Neuron (in vitro differentiated cells): ENCODE data around the gene ZNF175.

Source experiments
- H2AFZ ChIP-seq: one replicate; pipeline ENCODE4 v1.6.1; 2013; ENCODE audit warnings: low read depth, mild to moderate bottlenecking, inconsistent platforms, low read length, moderate library complexity
- H3K27me3 ChIP-seq: one replicate; pipeline ENCODE4 v1.6.1; 2013; ENCODE audit warnings: low read length; ENCODE audit not compliant: insufficient read depth
- H3K36me3 ChIP-seq: one replicate; pipeline ENCODE4 v1.6.1; 2013; ENCODE audit warnings: low read length; ENCODE audit not compliant: insufficient read depth
- H3K4me1 ChIP-seq: one replicate; pipeline ENCODE4 v1.6.1; 2013; ENCODE audit warnings: low read length; ENCODE audit not compliant: insufficient read depth
- H3K4me3 ChIP-seq: 2 replicates; pipeline ENCODE4 v1.5.1; 2013; ENCODE audit warnings: mild to moderate bottlenecking, low read length, moderate library complexity
- H3K9me3 ChIP-seq: one replicate; pipeline ENCODE4 v1.6.1; 2013; ENCODE audit warnings: low read length

Gene ZNF175

DNA sequence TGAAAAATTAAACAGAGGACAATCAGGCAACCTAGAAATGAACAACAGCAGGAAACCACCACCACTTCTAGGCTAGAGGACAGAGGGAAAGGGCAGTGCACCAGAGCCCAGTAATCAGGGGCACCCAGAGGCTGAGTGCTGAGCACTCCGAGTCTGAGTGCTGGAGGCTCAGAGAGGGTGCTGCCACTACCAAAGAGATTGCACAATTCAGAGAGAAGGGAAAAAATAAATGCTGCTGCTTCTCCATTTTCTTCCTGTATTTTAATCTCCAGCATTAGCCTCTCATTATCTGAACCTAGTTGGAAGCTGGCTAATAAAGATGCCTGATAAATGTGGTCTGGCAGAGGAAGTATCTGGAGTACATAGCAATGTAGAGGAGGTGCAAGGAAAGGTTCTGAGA lies 11.8 kb upstream of the ZNF175 start:
- no peaks in the 10 kb centered on the region for H3K36me3 ChIP-seq
- H3K27me3 ChIP-seq, result peaks cover 8% of the 10 kb centered on the region
- no peak overlapping the region for H2AFZ ChIP-seq
- no peaks in the 10 kb centered on the region for H3K9me3 ChIP-seq
- H3K4me3 ChIP-seq, result no peak overlapping the region
- no peaks in the 10 kb centered on the region for H3K4me1 ChIP-seq

DNA sequence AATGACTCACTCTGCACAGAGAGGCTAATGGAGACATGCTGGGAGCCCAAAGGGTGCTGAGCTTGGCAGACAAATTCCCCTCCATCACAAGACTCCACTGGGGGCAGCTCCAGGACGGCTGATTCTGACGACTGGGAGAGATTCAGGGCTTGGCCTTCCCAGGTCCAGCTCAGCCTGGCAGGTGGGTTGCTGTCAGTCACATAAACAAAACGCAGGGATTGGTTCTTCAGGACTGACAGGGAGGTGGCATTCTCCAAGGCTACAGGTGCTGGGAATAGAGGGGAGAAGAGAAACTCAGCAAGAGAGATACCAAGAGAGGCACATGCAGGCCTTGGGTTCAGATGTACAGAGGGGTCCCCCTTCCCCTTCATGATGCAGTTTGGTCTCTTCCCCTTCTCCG lies 10.7 kb upstream of the ZNF175 start:
- Histone ChIP-seq H3K36me3 (no peaks in the 10 kb centered on the region), H3K9me3 (no peaks in the 10 kb centered on the region), H3K4me3 (no peak overlapping the region), H3K4me1 (no peaks in the 10 kb centered on the region), H2AFZ (no peak overlapping the region), H3K27me3 (peaks cover 17% of the 10 kb centered on the region)

DNA sequence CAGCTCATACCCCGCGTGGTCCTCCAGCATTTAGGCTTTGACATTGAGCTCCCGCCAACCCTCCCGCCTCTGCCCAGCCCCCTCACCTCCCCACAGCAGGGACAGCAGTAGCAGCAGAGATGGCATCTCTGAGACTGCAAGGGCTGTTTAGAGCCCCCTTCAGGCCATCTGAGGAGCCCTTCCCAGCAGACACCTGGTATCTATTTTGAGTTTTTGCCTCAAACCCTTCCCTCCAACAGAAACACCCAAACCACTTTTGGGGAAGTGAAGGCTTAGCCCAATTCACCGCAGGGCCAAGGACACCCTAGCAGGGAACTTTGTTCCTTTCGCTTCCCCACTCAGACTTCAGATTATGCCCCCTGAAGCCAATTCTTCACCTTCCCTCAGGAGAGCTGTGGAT lies 6.3 kb upstream of the ZNF175 start:
- H3K4me3 ChIP-seq, result no peak overlapping the region
- H3K9me3 ChIP-seq, result no peaks in the 10 kb centered on the region
- no peak overlapping the region for H2AFZ ChIP-seq
- H3K36me3 ChIP-seq, result no peaks in the 10 kb centered on the region
- H3K27me3 ChIP-seq, result peaks cover 23% of the 10 kb centered on the region
- H3K4me1 ChIP-seq, result no peaks in the 10 kb centered on the region

DNA sequence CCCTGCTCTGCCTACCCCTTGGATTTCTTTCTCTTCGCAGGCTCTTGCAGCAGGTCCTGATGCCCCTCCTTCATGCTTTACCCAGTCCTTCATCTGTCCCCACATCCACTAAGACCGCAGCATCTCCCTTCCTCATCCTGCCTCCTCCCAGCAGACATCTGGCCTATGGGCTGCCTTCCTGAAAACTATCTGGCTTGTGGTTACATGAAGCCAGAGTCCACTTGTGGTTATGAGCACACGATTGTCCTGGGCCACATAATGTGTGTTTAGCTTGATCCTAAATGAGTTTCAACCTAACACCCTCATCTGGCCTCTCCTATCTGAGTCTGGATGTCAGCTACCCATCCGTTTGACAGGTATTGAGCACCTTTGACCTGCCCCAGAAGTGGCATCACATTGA lies 5.5 kb upstream of the ZNF175 start:
- peaks cover 23% of the 10 kb centered on the region for H3K27me3 ChIP-seq
- no peaks in the 10 kb centered on the region for H3K36me3 ChIP-seq
- no peak overlapping the region for H2AFZ ChIP-seq
- no peaks in the 10 kb centered on the region for H3K9me3 ChIP-seq
- no peak overlapping the region for H3K4me3 ChIP-seq
- no peaks in the 10 kb centered on the region for H3K4me1 ChIP-seq

DNA sequence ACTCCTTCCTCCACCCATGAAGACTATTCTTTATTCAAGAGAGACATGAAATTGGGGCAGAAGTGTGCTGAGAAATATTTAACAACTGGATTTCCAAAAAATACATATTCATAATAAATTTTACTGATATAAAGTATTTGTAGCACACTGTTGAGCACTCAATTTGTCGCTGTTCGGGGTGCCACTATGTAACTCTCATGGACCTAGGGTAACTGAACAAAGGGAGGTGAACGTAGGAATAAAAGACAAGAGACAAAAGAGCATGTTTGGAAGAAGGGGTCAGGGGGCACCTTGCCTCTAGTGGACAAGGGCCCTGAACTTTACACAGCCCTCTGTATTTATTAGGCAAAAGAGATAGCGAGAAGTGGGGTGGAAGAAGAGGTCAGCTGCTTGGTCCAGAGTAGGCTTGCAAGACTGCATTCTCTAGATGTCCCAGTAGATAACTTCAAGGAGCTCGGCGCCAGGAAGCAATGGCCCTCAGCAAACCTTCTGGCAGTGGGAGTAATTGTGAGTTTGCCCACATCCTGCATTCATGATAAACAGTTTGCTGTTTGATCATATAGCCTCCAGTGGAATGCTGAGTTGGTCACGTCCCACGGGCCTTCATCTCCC lies 4.5 kb upstream of the ZNF175 start:
- peaks cover 23% of the 10 kb centered on the region for H3K27me3 ChIP-seq

DNA sequence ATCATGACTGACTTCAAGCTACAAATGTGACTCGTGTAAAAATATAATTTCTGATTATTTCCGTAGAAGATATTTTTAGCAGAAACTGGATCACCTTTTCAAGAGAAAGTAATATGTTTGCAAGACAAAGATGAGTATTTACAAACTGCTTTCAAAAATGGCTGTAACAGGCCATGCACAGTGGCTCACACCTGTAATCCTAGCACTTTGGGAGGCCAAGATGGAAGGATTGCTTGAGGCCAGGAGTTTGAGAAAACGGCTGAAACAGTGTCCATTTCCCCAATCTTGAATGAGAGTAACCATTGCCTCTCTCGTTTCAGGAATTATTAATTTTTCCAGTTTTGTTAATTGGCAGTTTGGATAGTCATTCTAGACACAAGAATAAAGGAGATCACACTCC lies 3.5 kb upstream of the ZNF175 start:
- peaks cover 23% of the 10 kb centered on the region for H3K27me3 ChIP-seq
- peaks cover 9% of the 10 kb centered on the region for H3K4me1 ChIP-seq
- H3K4me3 ChIP-seq, result no peak overlapping the region
- no peak overlapping the region for H2AFZ ChIP-seq
- H3K36me3 ChIP-seq, result no peaks in the 10 kb centered on the region
- no peaks in the 10 kb centered on the region for H3K9me3 ChIP-seq

More for the DNA sequence above, 4.5 kb upstream of the ZNF175 start:
- Histone ChIP-seq H3K36me3 (no peaks in the 10 kb centered on the region), H2AFZ (no peak overlapping the region), H3K4me3 (no peak overlapping the region), H3K9me3 (no peaks in the 10 kb centered on the region), H3K4me1 (no peaks in the 10 kb centered on the region)

DNA sequence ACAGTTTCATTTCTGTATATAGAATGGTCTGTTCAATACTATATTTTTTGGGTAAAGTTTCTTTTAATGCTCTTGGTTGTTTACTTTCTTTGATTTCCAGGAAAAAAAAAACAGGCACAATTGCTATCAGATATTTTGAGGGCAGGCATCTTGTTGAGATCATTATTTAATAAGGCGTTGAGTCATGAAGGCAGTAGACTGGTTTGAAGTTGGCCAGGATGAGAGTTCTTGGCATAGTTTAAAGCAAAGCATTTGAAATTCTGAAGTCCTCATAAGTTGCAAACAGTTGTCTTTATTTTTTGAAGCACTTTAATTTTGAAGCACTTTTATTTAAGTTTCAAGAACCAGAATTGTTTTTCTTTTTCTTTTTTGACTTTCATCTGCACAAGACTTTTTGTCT lies 2.6 kb upstream of the ZNF175 start:
- H3K27me3 ChIP-seq, result peaks cover 22% of the 10 kb centered on the region

DNA sequence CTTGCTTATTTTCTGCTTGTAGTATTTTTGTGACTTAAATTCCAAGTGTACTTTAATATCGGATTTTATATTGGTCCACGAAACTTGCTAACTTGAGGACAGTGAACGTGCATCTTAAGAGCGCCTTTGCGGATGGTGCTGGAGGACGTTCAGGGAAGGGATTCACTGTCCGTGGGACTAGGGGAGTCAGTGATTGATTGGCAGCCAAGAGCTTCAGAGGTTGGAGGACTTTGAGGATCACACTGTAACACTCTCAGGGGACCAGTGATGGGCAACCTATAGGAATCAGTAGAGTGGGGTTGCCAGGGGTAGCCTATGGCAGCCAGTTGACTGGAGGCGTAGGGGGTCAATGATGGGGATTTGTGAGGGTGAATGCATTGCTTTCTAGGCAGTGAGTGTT lies 516 bp downstream of the ZNF175 start:
- peak overlapping the region; percentile 62 for H3K4me3 ChIP-seq
- H3K9me3 ChIP-seq, result no peaks in the 10 kb centered on the region
- peaks cover 18% of the 10 kb centered on the region for H3K36me3 ChIP-seq
- peaks cover 9% of the 10 kb centered on the region for H3K4me1 ChIP-seq
- H3K27me3 ChIP-seq, result no peaks in the 10 kb centered on the region
- H2AFZ ChIP-seq, result peak overlapping the region; percentile 41

More for the DNA sequence above, 2.6 kb upstream of the ZNF175 start:
- no peak overlapping the region for H3K4me3 ChIP-seq
- peaks cover 9% of the 10 kb centered on the region for H3K4me1 ChIP-seq
- peaks cover 5% of the 10 kb centered on the region for H3K36me3 ChIP-seq
- H2AFZ ChIP-seq, result no peak overlapping the region
- H3K9me3 ChIP-seq, result no peaks in the 10 kb centered on the region

DNA sequence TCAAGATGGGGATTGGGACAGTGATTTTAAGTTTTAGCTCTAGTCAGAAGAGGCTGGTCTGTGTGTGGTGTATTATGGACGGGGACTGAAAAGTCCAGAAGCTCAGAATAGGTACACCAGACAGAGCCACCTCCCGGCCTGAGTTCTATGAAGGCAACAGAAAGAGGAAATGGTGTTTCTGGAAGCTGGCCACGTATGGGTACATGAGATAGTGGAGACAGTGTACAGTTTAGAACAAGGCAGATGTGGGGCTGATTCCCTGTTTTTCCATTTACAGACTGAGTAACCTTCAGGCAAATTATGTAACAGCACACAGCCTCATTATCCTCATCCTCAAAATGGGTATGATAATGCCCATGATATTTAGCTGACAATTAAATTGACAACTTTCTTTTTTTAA lies 1.3 kb downstream of the ZNF175 start:
- Histone ChIP-seq H2AFZ (no peak overlapping the region), H3K4me3 (peak overlapping the region; percentile 62), H3K9me3 (no peaks in the 10 kb centered on the region), H3K4me1 (peaks cover 9% of the 10 kb centered on the region), H3K36me3 (peaks cover 20% of the 10 kb centered on the region), H3K27me3 (no peaks in the 10 kb centered on the region)

DNA sequence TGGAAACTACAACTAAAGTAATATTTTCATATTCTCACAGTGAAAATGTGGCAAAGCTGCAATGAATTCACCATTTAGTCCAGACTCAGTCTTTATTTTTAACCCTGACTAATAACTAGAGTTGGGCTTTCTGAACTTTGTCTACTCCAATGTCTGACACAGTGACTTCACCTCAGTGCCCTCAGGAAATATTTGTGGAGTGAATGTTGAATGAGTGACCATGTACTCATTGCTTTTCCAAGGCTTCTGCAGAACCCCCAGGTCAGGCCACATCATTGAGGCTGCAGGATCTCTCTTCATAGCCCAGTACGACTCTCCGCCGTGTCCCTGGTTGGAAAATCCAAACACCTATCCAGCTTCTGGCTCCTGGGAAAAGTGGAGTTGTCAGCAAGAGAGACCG lies 1.8 kb downstream of the ZNF175 start:
- no peak overlapping the region for H3K4me3 ChIP-seq
- H3K36me3 ChIP-seq, result peaks cover 20% of the 10 kb centered on the region
- H3K9me3 ChIP-seq, result no peaks in the 10 kb centered on the region
- H2AFZ ChIP-seq, result no peak overlapping the region
- H3K27me3 ChIP-seq, result no peaks in the 10 kb centered on the region
- H3K4me1 ChIP-seq, result peaks cover 9% of the 10 kb centered on the region

DNA sequence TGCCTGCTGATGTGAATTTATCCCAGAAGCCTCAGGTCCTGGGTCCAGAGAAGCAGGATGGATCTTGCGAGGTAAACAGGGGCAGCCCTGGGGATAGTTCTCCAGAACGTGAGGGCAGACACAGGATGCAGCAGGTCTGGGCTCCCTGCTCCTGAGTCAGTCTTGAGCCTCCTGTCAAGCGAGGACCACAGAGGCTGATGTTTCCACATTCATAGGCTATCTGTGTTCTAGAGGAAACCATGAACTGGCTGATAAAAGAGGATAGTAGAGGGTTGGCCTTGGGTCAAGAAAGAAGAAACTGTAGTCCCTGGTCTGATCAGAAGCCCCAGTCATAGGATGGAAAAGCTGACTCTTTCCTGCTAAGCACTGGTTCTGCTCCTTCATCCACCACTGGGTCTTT lies 2.2 kb downstream of the ZNF175 start:
- H3K4me3 ChIP-seq, result no peak overlapping the region

DNA sequence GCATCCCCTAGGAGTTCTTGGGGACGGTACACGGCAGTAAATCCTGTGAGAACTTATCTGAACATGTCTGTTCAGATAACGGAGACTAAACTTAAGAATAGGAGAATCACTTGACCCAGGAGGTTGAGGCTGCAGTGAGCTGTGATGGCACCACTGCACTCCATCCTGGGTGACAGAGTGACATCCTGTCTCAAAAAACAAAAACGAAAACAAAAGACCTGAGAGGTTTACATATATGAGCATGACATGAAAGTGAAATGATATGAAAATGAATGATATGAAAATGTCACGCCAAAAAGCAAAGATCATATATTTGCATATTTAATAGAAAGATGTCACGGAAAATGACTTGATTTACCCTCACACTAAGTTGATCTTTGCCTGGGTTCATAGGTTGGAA lies 5.8 kb downstream of the ZNF175 start:
- Histone ChIP-seq H3K4me1 (peaks cover 7% of the 10 kb centered on the region), H2AFZ (no peak overlapping the region), H3K36me3 (peaks cover 37% of the 10 kb centered on the region), H3K9me3 (no peaks in the 10 kb centered on the region), H3K27me3 (no peaks in the 10 kb centered on the region), H3K4me3 (no peak overlapping the region)

More for the DNA sequence above, 2.2 kb downstream of the ZNF175 start:
- Histone ChIP-seq H3K36me3 (peaks cover 21% of the 10 kb centered on the region), H2AFZ (no peak overlapping the region), H3K4me1 (peaks cover 9% of the 10 kb centered on the region), H3K27me3 (no peaks in the 10 kb centered on the region), H3K9me3 (no peaks in the 10 kb centered on the region)

DNA sequence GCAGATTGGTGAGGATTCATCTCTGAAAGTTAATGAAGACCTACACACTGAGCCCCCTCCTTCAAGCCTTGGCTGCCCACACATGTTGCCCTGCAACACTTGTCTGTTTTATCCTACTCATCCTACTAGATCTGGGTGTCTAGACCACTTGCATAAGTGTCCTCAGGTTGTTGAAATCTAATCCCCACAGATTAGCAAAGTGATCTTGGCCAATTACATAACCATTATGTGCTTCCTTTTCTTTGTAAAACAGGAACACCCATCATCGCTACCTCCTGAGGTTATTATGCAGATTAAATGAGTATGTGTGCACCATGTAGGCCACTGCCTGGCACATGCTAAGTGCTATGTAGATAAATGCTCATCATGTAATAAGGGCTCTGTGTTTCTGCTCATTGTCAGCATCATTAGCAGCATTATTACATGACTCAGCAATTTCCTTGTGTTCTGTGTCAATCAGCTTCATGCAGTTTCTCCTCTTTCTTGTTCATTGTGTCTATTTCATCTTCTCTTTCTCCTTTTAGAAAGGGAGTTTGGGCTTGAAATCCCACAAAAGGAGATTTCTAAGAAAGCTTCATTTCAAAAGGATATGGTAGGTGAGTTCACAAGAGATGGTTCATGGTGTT lies 15.1 kb downstream of the ZNF175 start:
- Histone ChIP-seq H3K36me3 (peaks cover 62% of the 10 kb centered on the region), H3K4me3 (no peak overlapping the region), H2AFZ (no peak overlapping the region), H3K4me1 (no peaks in the 10 kb centered on the region), H3K27me3 (no peaks in the 10 kb centered on the region), H3K9me3 (peaks cover 31% of the 10 kb centered on the region)

DNA sequence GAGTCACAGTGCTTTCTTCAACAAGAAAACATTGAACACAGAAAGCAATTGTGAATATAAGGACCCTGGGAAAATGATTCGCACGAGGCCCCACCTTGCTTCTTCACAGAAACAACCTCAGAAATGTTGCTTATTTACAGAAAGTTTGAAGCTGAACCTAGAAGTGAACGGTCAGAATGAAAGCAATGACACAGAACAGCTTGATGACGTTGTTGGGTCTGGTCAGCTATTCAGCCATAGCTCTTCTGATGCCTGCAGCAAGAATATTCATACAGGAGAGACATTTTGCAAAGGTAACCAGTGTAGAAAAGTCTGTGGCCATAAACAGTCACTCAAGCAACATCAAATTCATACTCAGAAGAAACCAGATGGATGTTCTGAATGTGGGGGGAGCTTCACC lies 15.7 kb downstream of the ZNF175 start:
- Histone ChIP-seq H3K4me3 (no peak overlapping the region), H2AFZ (no peak overlapping the region), H3K4me1 (no peaks in the 10 kb centered on the region), H3K27me3 (no peaks in the 10 kb centered on the region), H3K9me3 (peaks cover 31% of the 10 kb centered on the region), H3K36me3 (peaks cover 57% of the 10 kb centered on the region)
